GM19397 (cell line): ENCODE results near the gene KRTAP4-16.
"Not testable (repeated sequence)": the region's sequence is repeated elsewhere in the genome, so short reads cannot be mapped to it uniquely, and the experiment has no call there.

Experiments used
- ATAC-seq: cut with Tn5 transposase; IDR thresholded peaks from one replicate; pipeline ENCODE4 v1.9.1; 2021; ENCODE audit warnings: mild to moderate bottlenecking, moderate library complexity; ENCODE audit not compliant: unreplicated experiment

Gene KRTAP4-16

DNA sequence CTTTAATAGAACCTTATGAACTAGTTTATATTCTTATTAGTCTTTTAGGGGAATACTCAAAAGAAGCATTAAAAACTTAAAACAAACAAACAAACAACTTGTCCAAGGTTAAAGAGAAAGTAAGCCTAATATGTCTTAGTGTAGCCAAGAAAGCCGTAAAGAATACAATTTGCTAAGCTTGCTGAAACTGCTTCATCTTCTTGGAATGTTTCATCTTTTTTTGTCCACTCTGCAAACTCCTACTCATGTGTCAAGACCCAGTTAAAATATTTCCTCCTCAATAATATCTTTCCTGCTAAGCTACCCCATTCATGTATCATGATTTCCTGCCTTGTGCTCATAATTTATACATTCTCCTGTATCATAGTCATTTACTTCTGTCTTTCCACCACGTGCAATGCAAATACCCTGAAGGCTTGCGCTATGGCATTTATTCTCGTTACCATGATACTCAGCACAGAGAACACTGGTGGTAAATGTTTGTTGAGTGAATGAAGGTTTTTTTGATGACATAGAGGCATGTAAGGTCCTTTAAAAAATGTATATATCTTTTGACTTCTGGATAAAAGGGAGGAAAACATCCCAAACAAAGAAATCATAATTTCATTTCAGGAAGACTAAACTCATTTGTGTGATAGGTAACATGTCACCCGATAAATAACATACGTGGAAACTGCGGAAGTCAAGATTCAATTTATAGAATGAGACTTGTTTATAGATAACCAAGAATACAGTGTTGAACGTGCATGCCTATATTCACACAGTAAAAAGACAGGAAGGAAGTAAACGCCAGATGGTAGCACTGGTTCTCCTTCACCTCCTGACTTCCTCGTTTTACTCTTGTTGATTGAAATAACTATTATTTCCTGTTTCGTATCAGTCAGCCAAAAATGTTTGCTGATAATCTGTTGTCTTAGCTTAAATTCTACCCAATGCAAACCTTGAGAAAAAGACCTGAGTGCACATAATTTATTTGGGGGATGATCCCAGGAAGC, 18.0 kb upstream of the KRTAP4-16 start:
- ATAC-seq: not testable (repeated sequence)

DNA sequence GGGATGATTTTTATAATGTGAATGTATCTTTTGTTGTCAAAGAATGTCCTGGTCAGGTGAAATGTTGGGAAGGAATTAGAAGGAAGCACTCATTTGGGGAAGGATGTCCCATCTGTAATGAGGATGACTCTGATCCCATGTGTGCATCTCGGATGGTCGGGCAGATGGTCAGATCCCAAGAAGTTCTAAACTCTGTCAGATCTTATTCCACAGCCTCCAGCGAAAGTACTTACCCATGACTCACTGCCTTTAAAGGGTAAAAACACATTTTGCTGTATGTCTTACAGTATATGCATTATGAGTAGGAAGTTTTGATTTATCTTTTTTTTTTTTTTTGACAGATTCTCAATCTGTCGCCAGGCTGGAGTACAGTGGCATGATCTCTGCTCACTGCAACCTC, 16.7 kb upstream of the KRTAP4-16 start:
- ATAC-seq: no peak

DNA sequence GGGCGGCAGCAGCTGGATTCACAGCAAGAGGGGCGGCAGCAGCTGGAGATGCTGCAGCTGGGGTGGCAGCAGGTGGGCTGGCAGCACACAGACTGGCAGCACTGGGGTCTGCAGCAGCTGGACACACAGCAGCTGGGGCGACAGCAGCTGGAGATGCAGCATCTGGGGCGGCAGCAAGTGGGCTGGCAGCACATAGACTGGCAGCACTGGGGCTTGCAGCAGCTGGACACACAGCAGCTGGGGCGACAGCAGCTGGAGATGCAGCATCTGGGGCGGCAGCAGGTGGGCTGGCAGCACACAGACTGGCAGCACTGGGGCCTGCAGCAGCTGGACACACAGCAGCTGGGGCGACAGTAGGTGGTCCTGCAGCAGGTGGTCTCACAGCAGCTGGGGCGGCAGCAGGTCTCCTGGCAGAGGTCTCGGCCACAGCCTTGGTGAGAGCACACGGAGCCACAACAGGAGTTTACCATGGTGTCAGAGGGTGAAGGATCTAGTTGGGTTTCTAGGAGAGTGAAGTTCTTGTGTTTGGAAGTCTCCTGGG, 15.9 kb upstream of the KRTAP4-16 start, which contains the start of gene KRTAP4-11:
KRTAP4-11 (minus strand) TSS at position 528 of the 541 bp plus-strand sequence; CDS start at position 470, 58 bp downstream.
- ATAC-seq: not testable (repeated sequence)

DNA sequence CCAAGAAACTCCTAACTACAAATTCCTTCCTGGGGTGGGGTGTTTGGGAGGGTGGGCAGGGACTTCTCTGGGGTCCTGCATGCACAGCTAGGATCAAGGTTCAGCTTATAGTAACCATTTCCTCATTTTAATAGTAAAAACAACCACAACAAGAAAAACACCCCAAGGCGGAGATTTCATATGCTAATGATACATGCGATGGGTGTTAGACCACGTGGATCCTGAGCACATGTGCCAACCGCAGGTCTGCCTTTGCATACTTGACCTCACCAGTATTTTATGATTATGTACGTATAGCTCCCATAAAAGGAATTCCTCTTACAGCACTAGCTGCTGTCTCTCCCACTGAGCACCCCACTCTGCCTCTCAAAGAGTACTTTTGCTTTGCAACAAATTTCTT, 14.3 kb upstream of the KRTAP4-16 start:
- no peak for ATAC-seq

DNA sequence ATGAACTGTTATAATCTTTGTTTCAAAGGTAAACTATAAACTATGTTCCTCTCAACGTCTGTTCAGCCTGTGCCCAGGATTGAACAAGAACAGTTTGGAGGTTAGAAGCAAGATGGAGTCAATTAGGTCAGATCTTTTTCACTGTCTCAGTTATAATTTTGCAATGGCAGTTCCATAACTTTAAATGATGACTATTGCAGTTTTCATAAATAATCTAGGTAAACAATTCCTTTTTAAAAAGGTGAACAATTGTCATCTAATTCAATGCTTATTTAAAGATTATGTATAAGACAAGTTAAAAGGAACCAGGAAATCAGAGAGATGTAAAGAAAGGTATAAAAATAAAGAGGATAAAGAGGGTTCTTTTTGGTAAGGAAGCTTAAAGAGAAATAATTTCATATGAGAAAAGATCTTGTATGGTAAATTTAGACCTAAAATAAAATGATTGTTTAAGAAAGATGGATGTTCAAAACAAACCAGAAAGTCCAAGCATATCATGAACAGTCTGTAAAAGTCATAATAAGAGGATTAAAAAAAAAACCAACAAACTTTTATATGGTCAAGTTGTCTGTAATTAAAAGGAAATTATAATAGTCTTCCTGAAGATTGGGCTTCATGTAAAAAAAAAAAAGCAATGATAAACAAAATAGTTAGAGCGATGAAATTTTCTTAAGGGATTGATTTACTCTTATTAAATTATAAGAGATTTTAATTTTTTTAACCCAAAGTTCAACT, 9.3 kb upstream of the KRTAP4-16 start:
- no peak for ATAC-seq

DNA sequence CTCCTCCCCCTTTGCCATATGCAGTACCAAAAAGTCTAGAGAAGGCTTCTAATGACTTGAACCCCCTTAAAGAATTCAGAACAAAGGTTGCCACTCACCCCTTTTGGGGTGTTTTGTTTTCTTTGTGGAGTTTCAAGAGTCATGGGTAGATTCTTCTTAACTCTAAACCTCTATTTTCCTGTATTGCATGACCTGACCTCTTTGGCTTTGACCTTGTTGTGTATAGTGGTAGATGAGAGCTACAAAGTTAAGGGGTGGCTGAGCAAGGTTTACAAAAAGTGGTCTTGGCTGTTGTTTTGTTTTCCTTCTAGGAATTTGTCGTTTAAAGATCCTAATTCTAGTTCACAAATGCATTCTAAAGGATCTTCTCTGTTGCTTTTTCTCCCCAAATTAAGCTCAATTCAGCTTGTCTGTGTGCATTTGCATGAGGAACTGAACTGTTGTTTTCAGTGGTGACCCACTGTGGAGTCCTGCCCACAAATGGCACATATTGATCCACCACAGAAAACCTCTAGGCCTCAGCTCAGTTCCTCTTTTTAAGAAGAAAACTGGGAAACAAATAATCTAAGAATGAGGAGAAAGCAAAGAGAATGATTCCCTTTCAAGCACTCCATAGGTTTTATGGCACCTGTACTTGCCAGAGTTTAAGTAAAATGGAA, 6.8 kb upstream of the KRTAP4-16 start:
- ATAC-seq: not testable (repeated sequence)

DNA sequence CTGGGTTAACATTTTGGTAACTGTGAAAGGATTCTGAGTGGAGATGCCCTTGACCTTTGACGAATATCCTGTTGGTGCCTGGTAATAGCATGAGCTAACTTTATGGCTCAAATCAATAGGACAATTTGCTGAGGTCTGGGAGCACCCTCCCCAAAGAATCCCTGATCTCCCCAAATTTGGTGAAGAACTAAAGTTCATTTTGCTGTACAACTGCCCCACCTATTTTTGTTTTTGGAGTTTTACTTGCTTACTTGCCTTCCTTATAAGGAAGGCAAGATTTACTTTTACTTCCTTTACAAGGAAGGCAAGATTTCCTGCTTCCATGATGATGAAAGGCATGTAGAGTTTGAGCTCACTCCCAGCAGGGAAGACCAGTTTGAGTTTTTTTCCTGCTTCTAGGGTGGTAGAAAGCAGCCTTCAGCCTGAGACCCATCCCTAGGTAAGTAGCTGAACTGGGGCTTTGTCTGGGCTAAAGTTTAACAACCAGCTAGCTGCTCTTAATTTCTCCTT, 6.0 kb upstream of the KRTAP4-16 start:
- no peak for ATAC-seq

DNA sequence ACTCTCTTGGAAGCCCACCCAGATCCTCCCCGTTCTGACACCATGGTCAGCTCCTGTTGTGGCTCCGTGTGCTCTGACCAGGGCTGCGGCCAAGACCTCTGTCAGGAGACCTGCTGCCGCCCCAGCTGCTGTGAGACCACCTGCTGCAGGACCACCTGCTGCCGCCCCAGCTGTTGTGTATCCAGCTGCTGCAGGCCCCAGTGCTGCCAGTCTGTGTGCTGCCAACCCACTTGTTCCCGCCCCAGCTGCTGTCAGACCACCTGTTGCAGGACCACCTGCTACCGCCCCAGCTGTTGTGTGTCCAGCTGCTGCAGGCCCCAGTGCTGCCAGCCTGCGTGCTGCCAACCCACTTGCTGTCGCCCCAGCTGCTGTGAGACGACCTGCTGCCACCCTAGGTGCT, 3.3 kb upstream of the KRTAP4-16 start, which contains the start of gene KRTAP4-9:
KRTAP4-9 (plus strand) TSS at position 43 of the 400 bp plus-strand sequence; CDS start at position 43, 0 bp downstream.
- not testable (repeated sequence) for ATAC-seq

DNA sequence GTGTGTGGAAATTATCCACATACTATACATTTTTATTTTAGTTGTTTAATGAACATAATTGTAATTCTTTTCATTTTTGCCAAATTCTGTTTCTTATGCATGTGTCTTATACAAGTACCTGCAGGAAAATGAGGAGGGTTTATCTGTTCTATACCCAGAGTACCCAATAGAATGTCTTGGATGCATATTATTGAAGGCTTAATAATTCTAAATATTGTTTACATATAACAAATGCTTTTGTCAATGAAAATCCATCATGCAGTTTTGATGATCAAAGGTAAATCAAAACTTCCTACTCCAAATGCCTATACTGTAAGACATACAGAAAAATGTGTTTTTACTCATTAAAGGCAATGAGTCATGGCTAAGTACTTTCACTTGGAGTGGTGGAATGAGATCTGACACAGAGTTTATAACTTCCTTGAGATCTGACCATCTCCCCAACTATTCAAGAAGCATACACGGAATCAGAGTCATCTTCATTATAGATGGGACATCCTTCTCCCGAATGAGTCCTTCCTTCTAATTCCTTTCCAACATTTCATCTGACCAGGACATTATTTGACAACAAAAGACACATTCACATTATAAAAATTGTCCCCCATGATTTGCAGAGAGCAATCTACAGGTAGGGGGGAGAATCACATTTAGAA, 2.5 kb upstream of the KRTAP4-16 start:
- ATAC-seq: not testable (repeated sequence)

DNA sequence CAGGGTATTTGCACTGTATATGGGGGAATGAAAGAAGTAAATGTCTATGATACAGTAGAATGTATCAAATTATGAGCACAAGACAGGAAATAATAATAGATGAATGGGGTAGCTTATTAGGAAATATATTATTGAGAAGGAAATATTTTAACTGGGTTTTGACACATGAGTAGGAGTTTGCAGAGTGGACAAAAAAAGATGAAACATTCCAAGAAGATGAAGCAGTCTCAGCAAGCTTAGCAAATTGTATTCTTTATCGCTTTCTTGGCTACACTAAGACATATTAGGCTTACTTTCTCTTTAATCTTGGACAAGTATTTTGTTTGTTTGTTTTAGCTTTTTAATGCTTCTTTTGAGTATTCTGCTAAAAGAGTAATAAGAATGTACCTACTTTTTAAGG, 1.9 kb upstream of the KRTAP4-16 start:
- no peak for ATAC-seq

DNA sequence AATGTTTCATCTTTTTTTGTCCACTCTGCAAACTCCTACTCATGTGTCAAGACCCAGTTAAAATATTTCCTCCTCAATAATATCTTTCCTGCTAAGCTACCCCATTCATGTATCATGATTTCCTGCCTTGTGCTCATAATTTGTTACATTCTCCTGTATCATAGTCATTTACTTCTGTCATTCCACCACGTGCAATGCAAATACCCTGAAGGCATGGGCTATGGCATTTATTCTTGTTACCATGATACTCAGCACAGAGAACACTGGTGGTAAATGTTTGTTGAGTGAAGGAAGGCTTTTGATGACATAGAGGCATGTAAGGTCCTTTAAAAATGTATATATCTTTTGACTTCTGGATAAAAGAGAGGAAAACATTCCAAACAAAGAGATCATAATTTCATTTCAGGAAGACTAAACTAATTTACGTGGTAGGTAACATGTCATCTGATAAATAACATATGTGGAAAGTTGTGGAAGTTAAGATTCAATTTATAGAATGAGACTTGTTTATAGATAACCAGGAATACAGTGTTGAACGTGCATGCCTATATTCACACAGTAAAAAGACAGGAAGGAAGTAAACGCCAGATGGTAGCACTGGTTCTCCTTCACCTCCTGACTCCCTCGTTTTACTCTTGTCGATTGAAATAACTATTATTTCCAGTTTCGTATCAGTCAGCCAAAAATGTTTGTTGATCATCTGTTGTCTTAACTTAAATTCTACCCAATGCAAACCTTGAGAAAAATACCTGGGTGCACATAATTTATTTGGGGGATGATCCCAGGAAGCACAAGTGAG, 2.1 kb downstream of the KRTAP4-16 start:
- ATAC-seq: not testable (repeated sequence)

DNA sequence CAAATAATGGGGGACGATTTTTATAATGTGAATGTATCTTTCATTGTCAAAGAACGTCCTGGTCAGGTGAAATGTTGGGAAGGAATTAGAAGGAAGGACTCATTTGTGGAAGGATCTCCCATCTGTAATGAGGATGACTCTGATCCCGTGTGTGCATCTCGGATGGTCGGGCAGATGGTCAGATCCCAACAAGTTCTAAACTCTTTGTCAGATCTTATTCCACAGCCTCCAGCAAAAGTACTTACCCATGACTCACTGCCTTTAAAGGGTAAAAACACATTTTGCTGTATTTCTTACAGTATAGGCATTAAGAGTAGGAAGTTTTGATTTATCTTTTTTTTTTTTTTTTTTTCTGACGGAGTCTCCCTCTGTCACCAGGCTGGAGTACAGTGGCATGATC, 3.5 kb downstream of the KRTAP4-16 start:
- ATAC-seq: no peak

DNA sequence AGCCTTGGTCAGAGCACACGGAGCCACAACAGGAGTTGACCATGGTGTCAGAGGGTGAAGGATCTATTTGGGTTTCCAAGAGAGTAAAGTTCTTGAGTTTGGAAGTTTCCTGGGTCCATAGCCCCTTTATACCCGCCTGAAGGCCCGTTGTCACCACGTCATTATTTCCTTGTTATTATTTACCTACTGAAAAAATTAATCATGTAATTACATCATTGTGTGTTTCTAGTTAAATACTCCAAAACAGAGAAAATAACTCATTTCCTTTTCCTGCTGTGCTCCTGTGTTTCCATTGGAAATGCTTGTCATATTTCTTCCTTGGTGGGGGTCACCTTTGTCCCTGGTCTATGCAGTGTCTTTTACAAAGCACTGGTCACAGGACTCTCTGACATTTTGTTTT, 4.0 kb downstream of the KRTAP4-16 start, which contains the start of gene KRTAP4-8:
KRTAP4-8 (minus strand) TSS at position 101 of the 400 bp plus-strand sequence; CDS start at position 43, 58 bp downstream.
- no peak for ATAC-seq

DNA sequence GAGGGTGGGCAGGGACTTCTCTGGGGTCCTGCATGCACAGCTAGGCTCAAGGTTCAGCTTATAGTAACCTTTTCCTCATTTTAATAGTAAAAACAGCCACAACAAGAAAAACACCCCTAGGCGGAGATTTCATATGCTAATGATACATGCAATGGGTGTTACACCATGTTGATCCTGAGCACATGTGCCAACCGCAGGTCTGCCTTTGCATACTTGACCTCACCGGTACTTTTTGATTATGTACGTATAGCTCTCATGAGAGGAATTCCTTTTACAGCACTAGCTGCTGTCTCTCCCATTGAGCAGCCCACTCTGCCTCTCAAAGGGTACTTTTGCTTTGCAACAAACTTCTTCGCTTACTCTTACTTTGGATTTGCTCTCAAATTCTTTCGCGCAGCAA, 6.0 kb downstream of the KRTAP4-16 start:
- no peak for ATAC-seq

DNA sequence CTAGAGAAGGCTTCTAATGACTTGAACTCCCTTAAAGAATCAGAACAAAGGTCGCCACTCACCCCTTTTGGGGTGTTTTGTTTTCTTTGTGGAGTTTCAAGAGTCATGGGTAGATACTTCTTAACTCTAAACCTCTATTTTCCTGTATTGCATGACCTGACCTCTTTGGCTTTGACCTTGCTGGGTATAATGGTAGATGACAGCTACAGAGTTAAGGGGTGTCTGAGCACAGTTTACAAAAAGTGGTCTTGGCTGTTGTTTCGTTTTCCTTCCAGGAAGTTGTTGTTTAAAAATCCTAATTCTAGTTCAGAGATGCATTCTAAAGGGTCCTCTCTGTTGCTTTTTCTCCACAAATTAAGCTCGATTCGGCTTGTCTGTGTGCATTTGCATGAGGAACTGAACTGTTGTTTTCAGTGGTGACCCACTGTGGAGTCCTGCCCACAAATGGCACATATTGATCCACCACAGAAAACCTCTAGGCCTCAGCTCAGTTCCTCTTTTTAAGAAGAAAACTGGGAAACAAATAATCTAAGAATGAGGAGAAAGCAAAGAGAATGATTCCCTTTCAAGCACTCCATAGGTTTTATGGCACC, 13.2 kb downstream of the KRTAP4-16 start:
- not testable (repeated sequence) for ATAC-seq

DNA sequence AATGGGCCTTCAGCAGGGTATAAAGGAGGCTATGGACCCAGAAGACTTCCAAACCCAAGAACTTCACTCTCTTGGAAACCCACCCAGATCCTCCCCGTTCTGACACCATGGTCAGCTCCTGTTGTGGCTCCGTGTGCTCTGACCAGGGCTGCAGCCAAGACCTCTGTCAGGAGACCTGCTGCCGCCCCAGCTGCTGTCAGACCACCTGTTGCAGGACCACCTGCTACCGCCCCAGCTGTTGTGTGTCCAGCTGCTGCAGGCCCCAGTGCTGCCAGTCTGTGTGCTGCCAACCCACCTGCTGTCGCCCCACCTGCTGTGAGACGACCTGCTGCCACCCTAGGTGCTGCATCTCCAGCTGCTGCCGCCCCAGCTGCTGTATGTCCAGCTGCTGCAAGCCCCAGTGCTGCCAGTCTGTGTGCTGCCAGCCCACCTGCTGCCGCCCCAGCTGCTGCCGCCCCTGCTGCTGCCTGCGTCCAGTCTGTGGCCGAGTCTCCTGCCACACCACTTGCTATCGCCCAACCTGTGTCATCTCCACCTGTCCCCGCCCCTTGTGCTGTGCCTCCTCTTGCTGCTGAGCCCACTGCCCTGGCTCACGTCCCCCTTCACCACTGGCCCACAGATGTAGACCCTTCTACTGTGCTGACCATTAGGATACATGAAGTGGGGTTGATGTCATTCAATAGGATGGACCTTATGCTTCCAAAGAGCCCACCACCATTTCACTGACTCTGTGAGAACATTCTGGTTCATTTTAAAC, 17.7 kb downstream of the KRTAP4-16 start, which contains the start of gene KRTAP4-7:
KRTAP4-7 (plus strand) TSS at position 51 of the 757 bp plus-strand sequence; CDS start at position 108, 57 bp downstream.
- ATAC-seq: not testable (repeated sequence)

DNA sequence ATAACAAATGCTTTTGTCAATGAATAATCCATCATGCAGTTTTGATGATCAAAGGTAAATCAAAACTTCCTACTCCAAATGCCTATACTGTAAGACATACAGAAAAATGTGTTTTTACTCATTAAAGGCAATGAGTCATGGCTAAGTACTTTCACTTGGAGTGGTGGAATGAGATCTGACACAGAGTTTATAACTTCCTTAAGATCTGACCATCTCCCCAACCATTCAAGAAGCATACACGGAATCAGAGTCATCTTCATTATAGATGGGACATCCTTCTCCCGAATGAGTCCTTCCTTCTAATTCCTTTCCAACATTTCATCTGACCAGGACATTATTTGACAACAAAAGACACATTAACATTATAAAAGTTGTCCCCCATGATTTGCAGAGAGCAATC, 18.6 kb downstream of the KRTAP4-16 start:
- not testable (repeated sequence) for ATAC-seq

DNA sequence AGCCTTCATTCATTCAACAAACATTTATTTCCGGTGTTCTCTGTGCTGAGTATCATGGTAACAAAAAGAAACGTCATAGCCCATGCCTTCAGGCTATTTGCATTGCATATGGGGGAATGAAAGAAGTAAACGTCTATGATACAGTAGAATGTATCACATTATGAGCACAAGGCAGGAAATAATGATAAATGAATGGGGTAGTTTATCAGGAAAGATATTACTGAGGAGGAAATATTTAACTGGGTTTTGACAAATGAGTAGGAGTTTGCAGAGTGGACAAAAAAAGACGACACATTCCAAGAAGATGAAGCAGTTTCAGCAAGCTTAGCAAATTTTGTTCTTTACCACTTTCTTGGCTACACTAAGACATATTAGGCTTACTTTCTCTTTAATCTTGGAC, 19.4 kb downstream of the KRTAP4-16 start:
- ATAC-seq: no peak
